ENCODE measurements around the gene TRIM41.

DNA sequence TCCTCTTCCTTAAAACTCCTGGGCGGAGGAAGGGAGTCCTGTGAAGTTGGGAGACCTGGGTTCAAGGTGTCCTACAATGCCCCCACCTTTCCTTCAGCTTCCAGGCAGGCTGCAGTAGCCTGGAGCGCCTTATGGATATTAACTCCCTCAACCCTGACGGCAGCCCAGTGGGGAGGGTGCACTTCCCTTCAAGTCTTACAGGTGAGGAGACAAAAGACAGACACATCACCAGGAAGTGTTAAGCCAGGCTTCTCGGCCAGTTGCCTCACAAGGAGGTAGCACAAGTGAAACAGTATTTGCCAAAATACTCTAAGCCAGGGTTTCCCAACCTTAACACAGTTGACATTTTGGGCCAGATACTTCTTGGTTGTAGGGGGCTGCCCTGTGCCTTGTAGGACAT is 22.3 kb upstream of the TRIM41 start:
- TF ChIP-seq EZH2 (IDR thresholded peaks at IDR 0.05; ENCODE audit: borderline replicate concordance, low read length): no peak
- TF ChIP-seq, protein P1, sequence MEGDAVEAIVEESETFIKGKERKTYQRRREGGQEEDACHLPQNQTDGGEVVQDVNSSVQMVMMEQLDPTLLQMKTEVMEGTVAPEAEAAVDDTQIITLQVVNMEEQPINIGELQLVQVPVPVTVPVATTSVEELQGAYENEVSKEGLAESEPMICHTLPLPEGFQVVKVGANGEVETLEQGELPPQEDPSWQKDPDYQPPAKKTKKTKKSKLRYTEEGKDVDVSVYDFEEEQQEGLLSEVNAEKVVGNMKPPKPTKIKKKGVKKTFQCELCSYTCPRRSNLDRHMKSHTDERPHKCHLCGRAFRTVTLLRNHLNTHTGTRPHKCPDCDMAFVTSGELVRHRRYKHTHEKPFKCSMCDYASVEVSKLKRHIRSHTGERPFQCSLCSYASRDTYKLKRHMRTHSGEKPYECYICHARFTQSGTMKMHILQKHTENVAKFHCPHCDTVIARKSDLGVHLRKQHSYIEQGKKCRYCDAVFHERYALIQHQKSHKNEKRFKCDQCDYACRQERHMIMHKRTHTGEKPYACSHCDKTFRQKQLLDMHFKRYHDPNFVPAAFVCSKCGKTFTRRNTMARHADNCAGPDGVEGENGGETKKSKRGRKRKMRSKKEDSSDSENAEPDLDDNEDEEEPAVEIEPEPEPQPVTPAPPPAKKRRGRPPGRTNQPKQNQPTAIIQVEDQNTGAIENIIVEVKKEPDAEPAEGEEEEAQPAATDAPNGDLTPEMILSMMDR (IDR thresholded peaks at IDR 0.05; ENCODE audit: low read length): no peak

Measured in OCI-LY1 (cell line).